ENCODE data around the gene NME7.
A peak's percentile ranks its signal among the peaks of the same experiment; 100 is the strongest.
"Not testable (repeated sequence)": the region's sequence is repeated elsewhere in the genome, so short reads cannot be mapped to it uniquely, and the experiment has no call there.

NME7 gene

DNA sequence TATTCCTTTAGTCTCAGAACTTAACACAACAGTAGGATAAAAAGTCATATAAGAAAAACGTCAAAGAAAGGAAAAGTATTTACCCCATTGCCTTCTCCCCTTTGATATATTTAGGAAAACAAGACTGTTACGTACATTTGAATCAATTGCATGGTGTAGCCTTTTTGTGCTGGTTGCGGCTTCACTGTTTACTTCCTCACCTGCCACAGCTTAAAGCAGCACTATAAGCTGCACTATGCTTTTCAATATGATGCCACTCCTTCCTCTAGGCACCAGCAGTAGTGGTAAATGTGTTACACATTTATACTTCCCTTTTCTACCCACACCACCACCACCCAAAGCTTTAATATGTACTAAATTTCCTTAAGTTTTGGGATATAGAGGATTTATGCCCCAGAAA, 150.0 kb downstream of the NME7 start:
- DNase-seq: no peak

DNA sequence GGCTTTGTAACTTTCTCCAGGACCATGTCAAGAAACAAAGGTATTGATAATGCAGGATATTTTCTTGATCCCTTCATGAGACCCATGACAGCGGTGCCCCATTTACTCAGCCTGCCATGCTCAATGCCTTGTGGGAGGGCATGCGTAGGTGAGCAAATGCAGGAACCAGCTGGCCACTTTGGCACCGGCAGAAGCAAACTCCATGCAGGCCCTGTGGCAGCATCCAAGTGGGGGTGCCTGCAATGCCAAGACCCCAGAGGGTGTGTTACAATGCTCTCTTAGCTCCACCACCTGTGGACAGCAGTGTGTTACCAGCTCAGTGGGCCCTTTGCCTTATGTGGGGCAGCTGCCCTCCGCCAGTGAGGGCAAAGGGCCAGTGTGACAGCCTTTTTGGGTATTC, 153.0 kb downstream of the NME7 start:
- DNase-seq: no peak

DNA sequence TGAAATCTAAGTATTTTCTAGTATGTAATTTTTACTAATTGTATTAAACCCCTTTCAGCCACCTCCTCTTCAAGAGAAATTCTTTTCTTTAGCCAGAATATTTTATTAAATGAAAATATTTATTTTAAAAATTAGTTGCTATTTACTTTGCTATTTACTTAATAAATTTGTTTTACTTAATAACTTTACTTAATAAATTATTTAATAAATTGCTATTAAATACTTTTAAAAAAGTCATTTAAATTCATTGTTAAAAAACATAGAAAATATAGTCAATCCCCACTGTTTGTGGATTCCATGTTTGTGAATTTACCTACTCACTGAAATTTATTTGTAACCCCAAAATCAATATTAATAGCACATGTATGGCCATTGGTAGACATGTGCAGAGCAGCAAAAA, 155.5 kb downstream of the NME7 start:
- DNase-seq: no peak

DNA sequence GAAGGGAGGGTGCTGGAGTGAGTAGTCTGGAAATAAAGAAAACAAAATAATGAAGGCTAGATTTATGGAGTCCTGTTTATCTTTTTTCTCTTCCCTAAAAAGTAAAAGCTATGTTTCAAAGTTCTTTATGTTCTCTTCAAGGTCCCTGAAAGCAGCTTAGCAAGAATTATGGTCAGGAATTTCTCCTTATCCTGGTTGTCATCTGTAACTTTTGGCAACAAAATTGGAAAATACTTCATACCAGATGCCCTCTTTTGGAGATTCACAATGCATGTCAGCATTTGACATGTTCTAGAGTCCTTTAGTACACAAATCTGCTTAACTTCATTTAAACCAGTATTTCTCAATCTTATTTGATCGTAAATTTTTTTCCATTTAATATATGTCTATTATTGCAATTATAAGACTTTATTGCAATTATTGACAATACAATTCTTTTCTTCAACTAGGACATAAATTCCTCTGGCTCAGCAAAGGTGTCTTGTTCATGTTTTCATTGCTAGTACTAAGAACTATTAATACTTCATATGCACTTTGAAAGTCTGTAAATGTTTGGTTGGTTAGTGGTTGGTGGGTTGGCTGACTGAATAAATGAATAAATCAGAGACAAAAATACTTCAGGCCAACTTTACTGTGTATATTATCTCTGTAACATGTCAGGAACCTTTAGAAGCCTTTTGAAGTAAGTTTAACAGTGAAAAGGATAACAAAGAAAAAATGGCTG, 159.6 kb downstream of the NME7 start:
- peak; percentile 79 for DNase-seq

DNA sequence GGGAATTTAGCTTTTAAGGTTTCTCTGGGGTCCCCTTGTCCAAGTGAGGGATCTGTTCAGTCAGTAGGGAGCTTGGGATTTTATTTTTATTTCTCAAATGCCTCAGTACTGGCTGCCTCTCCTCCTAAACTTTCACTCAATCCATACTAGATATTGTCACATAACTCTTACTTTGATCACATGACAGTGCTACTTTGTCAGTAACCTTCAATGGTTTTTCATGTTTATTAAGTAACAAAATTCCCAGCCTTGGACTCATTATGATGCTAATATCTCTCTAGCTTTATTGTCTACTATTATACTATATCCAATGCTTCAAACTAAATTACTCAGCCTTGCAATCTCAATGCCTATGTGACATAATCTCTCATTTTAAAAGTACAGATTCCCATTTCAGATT, 163.4 kb downstream of the NME7 start:
- DNase-seq: no peak

DNA sequence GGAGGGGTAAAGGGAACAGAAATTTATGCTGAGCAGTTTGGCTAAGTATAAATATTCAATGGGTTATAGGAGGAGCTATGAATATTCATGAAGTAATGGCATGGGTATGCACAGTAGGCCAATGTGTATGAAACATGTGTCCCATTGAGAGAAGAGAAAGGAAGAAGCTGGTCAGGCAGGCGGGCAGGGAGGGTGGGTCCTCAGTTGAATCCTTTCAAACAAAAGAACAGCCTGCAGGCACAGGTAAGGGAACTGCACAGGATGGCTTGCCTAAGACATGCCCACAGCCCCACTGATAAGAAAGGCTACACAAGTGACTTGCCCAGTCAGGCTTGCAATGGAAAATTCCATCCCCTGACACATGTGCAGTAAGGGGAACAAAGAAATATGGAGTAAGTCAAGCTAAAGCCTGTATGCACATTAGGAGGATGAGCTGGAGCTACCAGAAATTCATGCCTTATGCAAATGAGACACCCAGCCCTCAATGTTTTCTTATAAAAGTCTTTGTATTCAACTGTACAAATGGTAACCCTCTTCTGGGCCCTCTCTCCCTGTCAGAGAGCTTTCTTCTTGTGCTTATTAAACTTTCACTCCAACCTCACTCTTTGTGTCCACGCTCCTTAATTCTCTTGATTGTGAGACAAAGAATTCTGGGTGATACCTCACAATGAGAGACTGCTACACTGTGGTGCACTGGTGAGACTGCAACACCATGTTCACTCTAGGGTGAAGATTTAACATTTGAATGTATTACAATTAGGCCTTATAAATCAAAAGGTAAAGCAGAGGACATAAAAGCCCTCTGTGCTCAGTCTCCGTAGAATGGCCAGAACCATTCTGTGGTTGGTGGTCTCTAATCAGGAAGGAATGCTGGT, 164.6 kb downstream of the NME7 start:
- no peak for DNase-seq

DNA sequence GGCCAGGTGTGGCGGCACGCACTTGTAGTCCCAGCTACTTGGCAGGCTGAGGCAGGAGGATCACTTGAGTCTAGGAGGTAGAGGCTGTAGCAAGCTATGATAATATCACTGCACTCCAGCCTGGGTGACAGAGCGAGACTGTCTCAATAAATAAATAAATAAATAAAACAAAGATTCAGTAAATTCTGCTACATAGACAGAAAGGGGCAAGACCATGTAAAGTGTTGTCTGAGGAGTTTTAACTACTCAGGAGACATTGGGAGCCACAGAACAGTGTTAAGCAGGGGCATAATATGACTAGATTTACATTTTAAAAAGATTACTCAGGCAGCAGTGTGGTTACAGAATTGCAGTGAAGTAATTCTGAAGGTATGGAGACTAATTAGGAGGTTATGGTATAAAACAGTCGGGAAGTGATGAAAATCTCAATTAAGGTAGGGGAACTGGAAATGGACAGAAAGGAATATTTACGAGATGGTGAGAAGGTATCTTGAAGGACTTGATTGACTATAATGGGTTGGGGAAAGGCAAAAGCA, 166.4 kb downstream of the NME7 start:
- peak; percentile 90 for DNase-seq

DNA sequence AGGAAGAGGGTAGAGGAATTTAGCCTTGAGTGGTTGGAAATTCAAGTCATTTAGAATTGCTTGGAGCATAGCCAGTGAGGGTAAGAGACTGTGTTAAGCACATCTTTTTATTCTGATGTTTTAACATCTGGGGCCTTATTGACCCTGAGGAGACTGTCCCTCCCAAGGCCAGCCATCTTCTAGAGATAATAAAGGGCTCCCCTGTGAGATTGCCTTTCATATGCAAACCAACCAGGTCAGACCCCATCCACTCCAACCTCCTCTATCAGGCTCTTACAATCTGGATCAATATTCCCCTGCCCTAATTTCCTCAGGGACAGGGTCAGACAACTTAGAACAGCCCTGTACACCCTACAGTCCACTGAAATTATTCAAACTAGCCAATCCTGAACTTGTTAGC, 167.3 kb downstream of the NME7 start:
- no peak for DNase-seq

DNA sequence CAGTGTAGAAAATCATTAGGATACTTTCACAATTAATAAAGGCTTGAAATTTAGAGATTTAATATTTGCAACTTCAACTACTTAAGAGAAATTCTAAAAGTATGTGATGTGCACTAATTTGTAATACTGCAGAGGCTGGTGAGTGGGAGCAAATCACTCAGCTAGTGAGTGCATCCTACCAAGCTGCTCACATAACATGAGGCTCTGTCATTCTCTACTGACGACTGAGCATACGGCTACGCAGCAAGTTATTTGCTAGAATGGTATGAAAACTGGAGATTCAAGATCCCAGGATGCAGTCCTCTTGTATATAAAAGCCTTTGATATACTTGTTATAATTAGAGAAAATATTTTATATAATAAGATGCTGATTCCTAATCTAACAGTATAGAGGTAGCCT, 171.0 kb downstream of the NME7 start:
- peak; percentile 18 for DNase-seq

DNA sequence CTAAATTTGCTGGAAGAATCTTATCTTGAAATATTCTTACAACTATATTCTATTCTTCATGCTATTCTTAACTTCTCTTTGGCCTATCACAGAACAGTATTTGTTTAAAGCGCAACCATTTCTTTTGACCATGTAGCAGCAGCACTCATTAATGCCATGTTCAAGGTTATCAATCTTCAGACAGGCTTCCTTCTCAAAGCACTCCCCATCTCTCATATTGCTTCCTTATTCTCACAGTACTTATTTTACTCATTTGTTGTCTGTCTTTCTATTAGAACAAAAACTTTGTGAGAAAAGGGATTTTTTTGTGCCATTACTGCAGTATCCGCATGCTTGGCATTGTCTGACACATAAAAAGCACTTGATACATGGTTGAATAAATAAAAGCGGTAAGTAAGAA, 171.4 kb downstream of the NME7 start:
- DNase-seq: no peak

DNA sequence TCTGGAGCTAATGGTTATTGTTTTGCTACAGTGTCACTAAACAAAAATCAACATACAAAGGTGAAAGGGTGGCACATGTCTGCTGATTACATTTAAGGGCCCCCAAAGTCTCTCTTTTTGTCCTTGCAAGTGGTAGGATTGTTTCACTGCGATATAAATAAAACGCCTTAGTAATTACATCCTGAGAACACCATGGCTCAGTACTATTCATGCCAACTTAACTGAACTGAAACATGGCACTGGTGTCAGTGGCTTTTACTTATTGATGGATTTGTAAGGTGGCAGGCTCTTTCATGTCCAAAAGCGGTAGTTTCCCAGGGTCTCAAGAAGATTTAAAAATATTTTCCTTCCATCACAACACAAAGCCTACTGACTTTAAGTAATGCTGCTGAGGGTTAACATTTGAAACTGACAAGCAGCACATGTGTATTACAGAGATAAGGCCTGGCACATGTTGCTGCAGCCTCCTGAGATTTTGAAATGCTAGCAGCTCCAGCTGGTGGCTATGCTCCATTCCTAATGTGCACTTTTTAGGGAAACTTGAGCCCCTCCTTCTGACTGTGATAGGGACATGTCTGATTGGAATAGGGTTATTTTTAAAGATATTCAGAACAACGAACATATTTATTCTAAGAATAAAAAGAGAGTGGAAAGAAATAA, 174.3 kb downstream of the NME7 start:
- no peak for DNase-seq

DNA sequence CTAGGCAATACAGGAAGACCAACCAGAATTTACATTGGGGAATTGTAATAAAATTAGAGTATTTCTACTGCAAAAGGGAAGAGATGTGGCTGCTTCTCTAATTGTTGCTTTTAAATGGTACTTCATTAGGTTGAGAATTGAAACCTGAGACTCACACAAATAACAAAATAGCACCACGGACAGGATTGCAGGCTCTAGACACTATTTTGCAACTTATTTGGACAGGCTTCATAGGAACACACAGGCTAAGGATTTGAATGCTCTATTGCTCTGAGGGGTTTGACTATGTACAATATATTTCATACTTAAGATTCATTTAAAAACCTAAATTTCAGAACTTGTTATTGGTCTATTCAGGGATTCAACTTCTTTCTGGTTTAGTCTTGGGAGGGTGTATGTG, 181.5 kb downstream of the NME7 start:
- no peak for DNase-seq

DNA sequence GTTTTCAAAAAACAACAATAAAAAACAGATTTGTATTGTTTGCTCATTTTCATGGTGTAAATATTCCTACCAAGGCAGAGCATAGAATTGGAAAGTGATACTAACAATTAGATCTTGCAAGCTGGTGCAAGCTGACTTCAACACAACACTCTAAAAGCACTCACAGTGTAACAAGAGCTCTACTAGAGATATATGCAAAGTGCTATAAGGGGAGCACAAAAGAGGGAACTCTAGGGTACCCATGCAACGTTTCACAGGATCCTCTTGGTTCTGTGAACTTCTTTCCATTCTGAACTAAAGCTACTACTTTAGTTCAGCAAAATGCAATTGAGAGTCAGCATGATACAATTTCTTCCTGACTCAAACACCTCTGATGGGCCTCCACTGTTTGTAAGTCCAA, 182.8 kb downstream of the NME7 start:
- DNase-seq: no peak

DNA sequence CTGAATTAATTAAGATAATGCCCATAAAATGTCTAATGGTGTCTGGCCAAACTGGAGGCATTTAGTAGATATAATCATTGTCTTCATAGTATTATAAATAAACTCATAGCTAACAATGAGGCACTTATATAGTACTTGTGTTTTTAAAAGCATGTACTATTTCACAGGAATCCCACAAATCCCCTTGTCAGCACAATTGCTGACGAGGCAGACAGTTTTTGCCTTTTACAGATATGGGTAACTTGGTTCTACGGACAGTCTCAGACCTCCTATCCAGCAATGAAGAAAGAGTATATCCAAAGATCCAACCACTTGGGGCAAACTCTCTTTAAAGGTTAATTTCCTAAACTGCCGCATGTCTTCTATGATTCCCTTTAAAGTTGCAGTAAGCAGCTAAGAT, 187.4 kb downstream of the NME7 start:
- no peak for DNase-seq

DNA sequence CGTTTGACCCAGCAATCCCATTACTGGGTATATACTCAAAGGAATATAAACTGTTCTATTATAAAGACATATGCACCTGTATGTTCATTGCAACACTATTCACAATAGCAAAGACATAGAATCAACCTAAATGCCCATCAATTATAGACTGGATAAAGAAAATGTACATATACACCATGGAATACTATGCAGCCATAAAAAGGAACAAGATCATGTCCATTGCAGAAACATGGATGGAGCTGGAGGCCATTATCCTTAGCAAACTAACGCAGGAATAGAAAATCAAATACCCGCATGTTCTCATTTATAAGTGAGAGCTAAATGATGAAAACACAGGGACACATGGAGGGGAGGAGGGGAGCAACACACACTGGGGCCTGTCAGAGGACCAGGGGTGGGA, 188.2 kb downstream of the NME7 start:
- not testable (repeated sequence) for DNase-seq

DNA sequence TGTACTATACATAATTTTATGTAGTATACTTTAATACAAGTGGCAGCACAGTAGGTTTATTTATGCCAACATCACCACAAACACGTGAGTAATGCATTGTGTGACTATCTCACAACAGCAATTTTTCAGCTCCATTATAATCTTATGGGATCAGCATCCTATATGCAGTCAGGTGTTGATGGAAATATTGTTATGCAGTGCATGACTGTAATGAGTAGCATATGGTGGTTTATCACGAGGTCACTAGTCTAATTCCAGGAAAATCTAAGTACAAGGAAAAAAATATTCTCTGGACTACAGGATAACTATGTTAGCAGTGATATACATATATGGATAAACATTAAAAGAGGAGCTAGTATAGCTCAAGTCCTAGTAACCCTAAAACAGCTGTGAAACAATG, 192.1 kb downstream of the NME7 start:
- DNase-seq: peak; percentile 67

DNA sequence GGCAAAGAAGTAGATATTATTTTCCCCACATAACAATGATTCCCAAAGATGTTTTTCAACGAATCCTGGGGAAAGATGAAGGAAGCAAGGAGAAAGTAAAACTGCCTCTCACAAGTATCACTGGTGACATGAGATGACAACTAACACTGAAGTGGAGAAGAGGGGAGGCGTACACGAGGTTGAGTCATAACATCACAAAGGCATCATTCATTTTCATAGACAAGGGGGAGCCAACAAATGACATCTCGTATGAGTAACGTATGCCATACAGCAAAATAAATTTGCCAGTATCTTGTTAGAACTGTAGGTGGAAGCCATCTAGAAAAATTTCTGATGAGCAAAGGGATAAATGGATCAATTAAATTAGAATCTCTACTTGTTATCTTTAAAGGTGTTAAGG, 204.5 kb downstream of the NME7 start:
- DNase-seq: no peak

DNA sequence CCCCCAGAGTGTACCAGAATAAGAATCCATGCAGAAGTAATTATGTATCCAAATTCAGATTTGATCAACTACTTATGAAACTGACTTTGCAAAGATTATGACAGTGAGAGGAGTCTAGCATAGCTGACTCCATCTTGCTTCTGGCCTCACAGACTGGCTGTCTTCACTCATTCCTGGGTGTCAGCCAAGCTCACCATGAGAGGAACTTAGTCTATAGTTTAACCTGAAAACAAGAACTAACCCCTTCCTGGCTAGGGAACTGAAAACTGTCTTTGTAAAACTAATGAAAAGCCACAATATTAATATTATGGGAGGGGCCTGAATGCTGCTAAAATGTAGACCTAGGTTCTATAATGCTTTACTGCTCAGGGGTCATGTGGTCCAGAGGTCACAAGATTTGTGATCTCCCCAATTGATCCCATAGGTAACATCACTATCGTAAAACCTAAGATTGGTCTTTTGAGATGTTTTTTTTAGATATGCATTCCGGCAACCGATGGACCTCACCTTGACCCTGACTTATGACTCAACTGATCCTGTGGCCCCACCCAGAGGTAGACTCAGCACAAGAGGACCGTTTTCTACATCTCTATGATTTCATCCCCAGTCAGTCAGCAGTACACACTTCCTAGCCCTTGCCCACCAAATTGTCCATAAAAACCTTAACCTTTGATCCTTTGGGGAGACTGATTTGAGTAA, 206.0 kb downstream of the NME7 start:
- DNase-seq: peak; percentile 27

DNA sequence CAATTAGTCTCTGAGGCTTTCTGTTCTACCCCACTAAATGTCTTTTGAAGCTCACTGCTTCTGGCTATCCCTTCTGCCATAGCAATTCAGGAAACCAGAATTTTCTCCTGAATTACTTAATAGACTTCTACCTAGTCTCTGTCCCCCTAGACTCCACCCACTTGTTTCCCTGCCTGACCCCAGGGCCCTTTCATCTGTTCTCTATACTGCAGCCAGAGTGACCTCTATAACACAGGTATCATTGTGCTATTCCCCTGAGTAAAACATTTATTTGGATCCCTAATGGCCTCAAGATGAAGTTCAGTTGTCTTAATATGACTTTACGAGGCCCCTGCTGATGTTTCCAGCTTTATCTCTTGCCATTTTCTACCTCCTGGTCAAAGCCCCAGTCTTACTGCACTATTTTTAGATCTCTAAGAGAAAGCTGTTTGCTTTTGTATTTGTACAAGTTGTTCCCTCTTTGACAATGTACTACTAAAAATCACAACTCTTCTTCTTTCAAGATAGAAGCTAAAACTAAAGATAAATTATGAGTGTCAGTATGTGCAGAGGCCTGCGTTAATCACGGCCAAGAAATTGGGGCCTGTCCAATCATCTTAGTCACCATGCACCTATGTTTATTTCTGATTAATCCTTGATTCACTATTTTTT, 206.6 kb downstream of the NME7 start:
- DNase-seq: peak; percentile 37

DNA sequence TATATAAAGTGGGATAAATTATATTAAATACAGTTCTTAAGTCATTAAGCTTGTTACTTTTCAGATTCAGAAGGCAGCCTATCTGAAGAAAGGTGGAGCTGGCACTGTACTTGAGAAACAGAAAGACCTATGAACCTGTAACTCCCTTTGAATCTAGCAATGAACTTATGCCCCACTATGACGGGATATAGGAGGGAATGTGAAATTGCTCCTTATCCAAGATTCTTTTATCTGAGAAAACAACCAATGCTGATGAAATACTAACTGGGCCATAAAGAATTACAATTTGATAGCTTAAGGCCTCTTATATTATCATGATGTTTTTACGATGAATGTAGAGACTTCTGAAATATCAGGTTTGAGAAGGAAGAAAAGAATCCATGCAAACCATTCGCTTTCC, 211.0 kb downstream of the NME7 start:
- DNase-seq: no peak

DNA sequence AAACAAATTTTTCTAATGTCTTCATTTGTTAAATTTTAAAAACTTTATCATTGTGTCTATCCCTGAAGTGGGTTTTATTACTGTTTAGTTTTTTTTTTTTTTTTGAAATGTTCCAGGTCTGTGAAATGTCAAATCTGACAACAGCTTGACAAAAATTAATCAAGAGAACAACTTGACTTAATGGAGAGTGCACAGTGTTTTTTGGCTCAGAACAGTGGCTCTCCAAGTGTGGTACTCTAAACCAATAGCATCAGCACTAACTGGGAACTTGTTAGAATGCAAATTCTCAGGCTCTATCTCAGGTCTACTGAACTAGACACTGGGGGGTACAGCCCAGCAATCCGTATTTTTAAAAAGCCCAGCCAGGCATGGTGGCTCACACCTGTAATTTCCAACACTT, 211.9 kb downstream of the NME7 start:
- no peak for DNase-seq

DNA sequence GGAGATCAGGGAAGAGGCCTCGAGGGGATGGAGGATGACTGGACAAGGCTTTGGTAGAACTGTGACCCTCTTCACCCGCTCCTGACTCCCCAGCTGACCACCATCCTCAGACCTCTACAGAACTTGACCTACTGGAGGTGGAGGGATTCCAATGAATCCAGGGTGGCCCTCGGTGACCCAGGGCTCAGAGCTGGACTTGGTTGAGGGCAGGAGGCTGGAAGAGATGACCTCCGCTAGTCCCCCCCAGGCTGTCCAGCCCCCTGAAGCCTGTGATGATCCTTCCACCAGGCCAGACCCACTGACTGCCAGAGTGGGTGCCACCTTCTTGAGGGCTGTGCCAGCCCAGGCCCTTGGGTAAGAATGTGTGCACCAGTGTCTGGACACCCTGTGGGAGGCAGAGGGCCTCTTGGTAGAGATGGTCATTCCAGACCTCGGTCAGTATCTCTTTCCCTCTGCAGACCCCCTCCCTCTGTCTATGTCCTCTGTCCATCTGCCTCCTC, 216.2 kb downstream of the NME7 start:
- no peak for DNase-seq

Measured in fibroblast of skin of abdomen (primary cell).